CD4-positive, alpha-beta memory T cell (primary cell): ENCODE data around the gene CCR2. TPM values are rescaled to one million over a fixed set of nuclear protein-coding genes. Genes with fewer than 3 reads are reported as not detected.

ENCODE experiments used
- CTCF ChIA-PET: fragments of 350-600 bp; sonication (Branson Sonifier 250); formaldehyde crosslinking; loops from one replicate; lab custom pipeline; 2021; ENCODE audit warnings: inconsistent platforms; ENCODE audit not compliant: partially characterized antibody; lab: Charles Lee
- POLR2A ChIA-PET: fragments of 350-600 bp; sonication (Branson Sonifier 250); formaldehyde crosslinking; loops from one replicate; lab custom pipeline; 2021; ENCODE audit not compliant: partially characterized antibody; lab: Charles Lee
- DNase-seq, 5 donors: peaks; one replicate each; pipeline versions ENCODE4 v3.0.0 to v3.0.0-alpha.2; 2020 to 2022; ENCODE audit warnings: mixed read lengths in 1 of 5
- H3K27ac ChIP-seq: one replicate; pipeline ENCODE4 v1.7.0; 2013; ENCODE audit warnings: low read depth, low read length
- H3K27me3 ChIP-seq: 2 replicates; pipeline ENCODE4 v1.7.0; 2013; ENCODE audit warnings: mild to moderate bottlenecking, low read length, moderate library complexity; ENCODE audit not compliant: insufficient read depth
- H3K36me3 ChIP-seq: 2 replicates; pipeline ENCODE4 v1.7.0; 2013; ENCODE audit warnings: mild to moderate bottlenecking, low read length, moderate library complexity; ENCODE audit not compliant: insufficient read depth
- H3K4me1 ChIP-seq: 2 replicates; pipeline ENCODE4 v1.7.0; 2013; ENCODE audit warnings: mild to moderate bottlenecking, low read length, moderate library complexity; ENCODE audit not compliant: insufficient read depth
- H3K4me3 ChIP-seq, 2 donors: one replicate each; pipeline ENCODE4 v1.7.0; 2013; ENCODE audit warnings: low read length in 2 of 2, mild to moderate bottlenecking in 1 of 2
- H3K9me3 ChIP-seq, 2 donors: one replicate each; pipeline ENCODE4 v1.7.0; 2013; ENCODE audit warnings: low read length in 2 of 2, control low read depth in 1 of 2; ENCODE audit not compliant: control insufficient read depth in 1 of 2
- H3K27ac Mint-ChIP-seq, 7 donors: one replicate each; pipeline ENCODE4 v1.8.0; 2020 to 2021; ENCODE audit warnings: mixed read lengths in 7 of 7, mild to moderate bottlenecking in 6 of 7, inconsistent platforms in 3 of 7, moderate library complexity in 3 of 7
- H3K27me3 Mint-ChIP-seq, 2 donors: one replicate each; pipeline ENCODE4 v1.8.0; 2020 to 2021; ENCODE audit warnings: mixed read lengths in 2 of 2
- H3K36me3 Mint-ChIP-seq, 2 donors: one replicate each; pipeline ENCODE4 v1.8.0; 2020 to 2021; ENCODE audit warnings: mixed read lengths in 2 of 2, inconsistent platforms in 1 of 2, mild to moderate bottlenecking in 1 of 2
- H3K4me1 Mint-ChIP-seq, 4 donors: one replicate each; pipeline ENCODE4 v1.8.0; 2020 to 2021; ENCODE audit warnings: mixed read lengths in 4 of 4, mild to moderate bottlenecking in 1 of 4
- H3K4me3 Mint-ChIP-seq, 8 donors: one replicate each; pipeline ENCODE4 v1.8.0; 2020 to 2021; ENCODE audit warnings: mixed read lengths in 8 of 8, mild to moderate bottlenecking in 7 of 8, moderate library complexity in 6 of 8, inconsistent platforms in 3 of 8
- H3K9me3 Mint-ChIP-seq, 8 donors: one replicate each; pipeline ENCODE4 v1.8.0; 2020 to 2021; ENCODE audit warnings: mixed read lengths in 8 of 8, mild to moderate bottlenecking in 5 of 8, inconsistent platforms in 3 of 8, moderate library complexity in 1 of 8
- intact Hi-C: fragments of 100-400 bp; cut with micrococcal nuclease; formaldehyde crosslinking; loops from one replicate; pipeline ENCODE4 v1.15.1; 2023
- polyA plus RNA-seq, 2 donors: library from polyadenylated mRNA; unstranded; fragments of 300-500 nt; fragmentation: Illumina TruSeq; gene quantifications; one replicate each; pipeline ENCODE4 v1.2.3, GENCODE V29; 2021
- total RNA-seq, 2 experiments: library from RNA; stranded (reverse); gene quantifications; one replicate each; pipeline ENCODE4 v1.2.3, GENCODE V29; 2021

Gene CCR2
- total and polyA plus RNA-seq, 4 experiments from 2014 or later, result 16.3 to 64.7 (median 29.0) TPM

GRCh38 chr3:46397111-46397510, 43.2 kb downstream of the CCR2 start:
- ChIA-PET POLR2A (no interaction called here), CTCF (no interaction called here)
- no peak for DNase-seq
- Mint-ChIP-seq H3K4me3 (no peak overlapping the region), H3K9me3 (no peaks in the 10 kb centered on the region), H3K36me3 (no peaks in the 10 kb centered on the region), H3K4me1 (peaks cover 0 to 3% (median 0%) of the 10 kb centered on the region in 4 donors), H3K27ac (no peak overlapping the region), H3K27me3 (no peaks in the 10 kb centered on the region)
- no peaks in the 10 kb centered on the region for H3K4me1 ChIP-seq
- no peaks in the 10 kb centered on the region for H3K27me3 ChIP-seq
- intact Hi-C loops, result no loop called here
- H3K36me3 ChIP-seq, result no peaks in the 10 kb centered on the region
- H3K27ac ChIP-seq, result no peak overlapping the region
- H3K9me3 ChIP-seq, result no peaks in the 10 kb centered on the region
- H3K4me3 ChIP-seq, result no peak overlapping the region

- peaks cover 0 to 3% (median 0%) of the 10 kb centered on the region in 4 donors for H3K4me1 Mint-ChIP-seq
- H3K27me3 Mint-ChIP-seq, result peaks cover 0 to 3% of the 10 kb centered on the region in 2 donors
- H3K27ac Mint-ChIP-seq, result no peak overlapping the region
- no peaks in the 10 kb centered on the region for H3K36me3 Mint-ChIP-seq
- H3K27me3 ChIP-seq, result no peaks in the 10 kb centered on the region
- no peak overlapping the region for H3K27ac ChIP-seq
- no peaks in the 10 kb centered on the region for H3K9me3 ChIP-seq
- intact Hi-C loops, result no loop called here
- no peaks in the 10 kb centered on the region for H3K4me1 ChIP-seq
- CTCF ChIA-PET, result no interaction called here
- POLR2A ChIA-PET, result no interaction called here
- no peak for DNase-seq
- H3K4me3 ChIP-seq, result no peak overlapping the region
- H3K36me3 ChIP-seq, result no peaks in the 10 kb centered on the region
- no peaks in the 10 kb centered on the region for H3K9me3 Mint-ChIP-seq
- no peak overlapping the region for H3K4me3 Mint-ChIP-seq
Observed at GRCh38 chr3:46398186-46398955, 44.5 kb downstream of the CCR2 start.

- Mint-ChIP-seq H3K27ac (no peak overlapping the region), H3K4me3 (no peak overlapping the region), H3K4me1 (peaks cover 0 to 3% (median 0%) of the 10 kb centered on the region in 4 donors), H3K9me3 (no peaks in the 10 kb centered on the region), H3K36me3 (no peaks in the 10 kb centered on the region), H3K27me3 (peaks cover 0 to 4% of the 10 kb centered on the region in 2 donors)
- H3K27ac ChIP-seq, result no peak overlapping the region
- H3K4me1 ChIP-seq, result no peaks in the 10 kb centered on the region
- POLR2A ChIA-PET, result no interaction called here
- no peak overlapping the region for H3K4me3 ChIP-seq
- no peaks in the 10 kb centered on the region for H3K9me3 ChIP-seq
- CTCF ChIA-PET, result no interaction called here
- no peak for DNase-seq
- no peaks in the 10 kb centered on the region for H3K27me3 ChIP-seq
- H3K36me3 ChIP-seq, result no peaks in the 10 kb centered on the region
- intact Hi-C loops, result no loop called here
Observed at GRCh38 chr3:46399098-46399497, 45.2 kb downstream of the CCR2 start.

GRCh38 chr3:46399557-46399956, 45.6 kb downstream of the CCR2 start:
- ChIA-PET CTCF (no interaction called here), POLR2A (no interaction called here)
- Histone ChIP-seq H3K27ac (no peak overlapping the region), H3K27me3 (no peaks in the 10 kb centered on the region), H3K4me3 (no peak overlapping the region), H3K4me1 (no peaks in the 10 kb centered on the region), H3K9me3 (no peaks in the 10 kb centered on the region), H3K36me3 (no peaks in the 10 kb centered on the region)
- H3K36me3 Mint-ChIP-seq, result no peaks in the 10 kb centered on the region
- no peak overlapping the region for H3K27ac Mint-ChIP-seq
- intact Hi-C loops, result no loop called here
- DNase-seq, result no peak
- no peak overlapping the region for H3K4me3 Mint-ChIP-seq
- peaks cover 0 to 2% (median 0%) of the 10 kb centered on the region in 4 donors for H3K4me1 Mint-ChIP-seq
- H3K9me3 Mint-ChIP-seq, result no peaks in the 10 kb centered on the region
- peaks cover 0 to 5% of the 10 kb centered on the region in 2 donors for H3K27me3 Mint-ChIP-seq

- H3K27ac ChIP-seq, result no peak overlapping the region
- CTCF ChIA-PET, result no interaction called here
- H3K4me1 ChIP-seq, result no peaks in the 10 kb centered on the region
- no peak overlapping the region for H3K4me3 ChIP-seq
- no peak for DNase-seq
- H3K9me3 ChIP-seq, result no peaks in the 10 kb centered on the region
- no peak overlapping the region for H3K4me3 Mint-ChIP-seq
- H3K27me3 Mint-ChIP-seq, result peaks cover 0 to 6% of the 10 kb centered on the region in 2 donors
- POLR2A ChIA-PET, result no interaction called here
- intact Hi-C loops, result no loop called here
- H3K36me3 Mint-ChIP-seq, result no peaks in the 10 kb centered on the region
- H3K36me3 ChIP-seq, result no peaks in the 10 kb centered on the region
- no peaks in the 10 kb centered on the region for H3K4me1 Mint-ChIP-seq
- no peaks in the 10 kb centered on the region for H3K9me3 Mint-ChIP-seq
- no peak overlapping the region for H3K27ac Mint-ChIP-seq
- no peaks in the 10 kb centered on the region for H3K27me3 ChIP-seq
Observed at GRCh38 chr3:46400000-46400734, 46.3 kb downstream of the CCR2 start.

GRCh38 chr3:46400846-46401245, 46.9 kb downstream of the CCR2 start:
- Mint-ChIP-seq H3K27ac (no peak overlapping the region), H3K4me1 (no peaks in the 10 kb centered on the region), H3K9me3 (no peaks in the 10 kb centered on the region), H3K36me3 (no peaks in the 10 kb centered on the region), H3K27me3 (peaks cover 0 to 6% of the 10 kb centered on the region in 2 donors), H3K4me3 (no peak overlapping the region)
- no peaks in the 10 kb centered on the region for H3K9me3 ChIP-seq
- POLR2A ChIA-PET, result no interaction called here
- no peaks in the 10 kb centered on the region for H3K27me3 ChIP-seq
- H3K4me1 ChIP-seq, result no peaks in the 10 kb centered on the region
- H3K4me3 ChIP-seq, result no peak overlapping the region
- no peak for DNase-seq
- H3K27ac ChIP-seq, result no peak overlapping the region
- H3K36me3 ChIP-seq, result no peaks in the 10 kb centered on the region
- CTCF ChIA-PET, result no interaction called here
- intact Hi-C loops, result no loop called here

GRCh38 chr3:46401579-46401978, 47.7 kb downstream of the CCR2 start:
- H3K9me3 Mint-ChIP-seq, result no peaks in the 10 kb centered on the region
- Histone ChIP-seq H3K36me3 (no peaks in the 10 kb centered on the region), H3K9me3 (no peaks in the 10 kb centered on the region), H3K4me1 (no peaks in the 10 kb centered on the region), H3K27ac (no peak overlapping the region), H3K27me3 (no peaks in the 10 kb centered on the region), H3K4me3 (no peak overlapping the region)
- H3K4me3 Mint-ChIP-seq, result no peak overlapping the region
- no peak for DNase-seq
- peaks cover 0 to 6% of the 10 kb centered on the region in 2 donors for H3K27me3 Mint-ChIP-seq
- ChIA-PET CTCF (no interaction called here), POLR2A (no interaction called here)
- intact Hi-C loops, result no loop called here
- H3K36me3 Mint-ChIP-seq, result no peaks in the 10 kb centered on the region
- H3K4me1 Mint-ChIP-seq, result peaks cover 0 to under 1% (median 0%) of the 10 kb centered on the region in 4 donors
- H3K27ac Mint-ChIP-seq, result no peak overlapping the region
